Activated naive CD8-positive, alpha-beta T cell treated with anti-CD3 and anti-CD28 coated beads for 36 hours (primary cell): ENCODE measurements around the gene FAF2. TPM values are rescaled to one million over a fixed set of nuclear protein-coding genes. Genes with fewer than 3 reads are reported as not detected.
"Not testable (repeated sequence)": the region's sequence is repeated elsewhere in the genome, so short reads cannot be mapped to it uniquely, and the experiment has no call there.

ENCODE experiments used
- DNase-seq: peaks from one replicate; pipeline ENCODE4 v3.0.0; 2021
- H3K27ac Mint-ChIP-seq: one replicate; pipeline ENCODE4 v1.8.0; 2022; ENCODE audit warnings: mild to moderate bottlenecking, moderate library complexity, mixed read lengths
- H3K27me3 Mint-ChIP-seq: one replicate; pipeline ENCODE4 v1.8.0; 2022; ENCODE audit warnings: mild to moderate bottlenecking, mixed read lengths
- H3K36me3 Mint-ChIP-seq: one replicate; pipeline ENCODE4 v1.8.0; 2021; ENCODE audit warnings: mild to moderate bottlenecking, mixed read lengths
- H3K4me1 Mint-ChIP-seq: one replicate; pipeline ENCODE4 v1.8.0; 2021; ENCODE audit warnings: mixed read lengths
- H3K4me3 Mint-ChIP-seq: one replicate; pipeline ENCODE4 v1.8.0; 2022; ENCODE audit warnings: mild to moderate bottlenecking, moderate library complexity, mixed read lengths
- H3K9me3 Mint-ChIP-seq: one replicate; pipeline ENCODE4 v1.8.0; 2022; ENCODE audit warnings: mixed read lengths
- total RNA-seq, 2 experiments: library from RNA; stranded (reverse); gene quantifications; one replicate each; pipeline ENCODE4 v1.2.3, GENCODE V29; 2021

FAF2 gene
- total RNA-seq, 2 experiments from 2014 or later: 38.1 to 38.6 TPM

GRCh38 chr5:176466245-176466871 is 18.2 kb downstream of the FAF2 start:
- H3K4me3 Mint-ChIP-seq: no peak overlapping the region
- DNase-seq: no peak
- H3K9me3 Mint-ChIP-seq: no peaks in the 10 kb centered on the region
- peaks cover 17% of the 10 kb centered on the region for H3K4me1 Mint-ChIP-seq
- no peaks in the 10 kb centered on the region for H3K27me3 Mint-ChIP-seq
- H3K36me3 Mint-ChIP-seq: peaks cover 9% of the 10 kb centered on the region
- no peak overlapping the region for H3K27ac Mint-ChIP-seq

GRCh38 chr5:176469296-176469695 is 21.1 kb downstream of the FAF2 start:
- H3K4me1 Mint-ChIP-seq: peaks cover 18% of the 10 kb centered on the region
- DNase-seq: no peak
- H3K36me3 Mint-ChIP-seq: peaks cover 23% of the 10 kb centered on the region
- no peak overlapping the region for H3K27ac Mint-ChIP-seq
- no peaks in the 10 kb centered on the region for H3K27me3 Mint-ChIP-seq
- H3K4me3 Mint-ChIP-seq: no peak overlapping the region
- H3K9me3 Mint-ChIP-seq: peaks cover 2% of the 10 kb centered on the region

GRCh38 chr5:176470539-176470938 is 22.4 kb downstream of the FAF2 start:
- Mint-ChIP-seq H3K27ac (no peak overlapping the region), H3K4me1 (peaks cover 21% of the 10 kb centered on the region), H3K36me3 (peaks cover 26% of the 10 kb centered on the region), H3K27me3 (no peaks in the 10 kb centered on the region), H3K9me3 (peaks cover 2% of the 10 kb centered on the region), H3K4me3 (no peak overlapping the region)
- no peak for DNase-seq

- DNase-seq: no peak
- Mint-ChIP-seq H3K27me3 (no peaks in the 10 kb centered on the region), H3K4me3 (no peak overlapping the region), H3K9me3 (peaks cover 2% of the 10 kb centered on the region), H3K36me3 (peaks cover 26% of the 10 kb centered on the region), H3K4me1 (peaks cover 17% of the 10 kb centered on the region), H3K27ac (no peak overlapping the region)
These were observed 22.9 kb downstream of the FAF2 start for GRCh38 chr5:176471098-176471497.

GRCh38 chr5:176473335-176474006 is 25.3 kb downstream of the FAF2 start:
- no peak overlapping the region for H3K27ac Mint-ChIP-seq
- no peak overlapping the region for H3K4me3 Mint-ChIP-seq
- H3K4me1 Mint-ChIP-seq: peaks cover 11% of the 10 kb centered on the region
- peaks cover 2% of the 10 kb centered on the region for H3K9me3 Mint-ChIP-seq
- no peaks in the 10 kb centered on the region for H3K27me3 Mint-ChIP-seq
- H3K36me3 Mint-ChIP-seq: peaks cover 27% of the 10 kb centered on the region
- no peak for DNase-seq

GRCh38 chr5:176474476-176474875 is 26.3 kb downstream of the FAF2 start:
- DNase-seq: no peak
- peaks cover 29% of the 10 kb centered on the region for H3K36me3 Mint-ChIP-seq
- H3K27me3 Mint-ChIP-seq: no peaks in the 10 kb centered on the region
- H3K4me3 Mint-ChIP-seq: no peak overlapping the region
- H3K27ac Mint-ChIP-seq: no peak overlapping the region
- H3K4me1 Mint-ChIP-seq: peaks cover 11% of the 10 kb centered on the region
- H3K9me3 Mint-ChIP-seq: peaks cover 2% of the 10 kb centered on the region

- Mint-ChIP-seq H3K27me3 (no peaks in the 10 kb centered on the region), H3K27ac (peak overlapping the region; percentile 34), H3K9me3 (no peaks in the 10 kb centered on the region), H3K4me3 (no peak overlapping the region), H3K36me3 (peaks cover 11% of the 10 kb centered on the region), H3K4me1 (peaks cover 20% of the 10 kb centered on the region)
- no peak for DNase-seq
These were observed 33.5 kb downstream of the FAF2 start for GRCh38 chr5:176481711-176482110.

- Mint-ChIP-seq H3K4me1 (peaks cover 24% of the 10 kb centered on the region), H3K9me3 (no peaks in the 10 kb centered on the region), H3K27ac (no peak overlapping the region), H3K36me3 (peaks cover 14% of the 10 kb centered on the region), H3K27me3 (no peaks in the 10 kb centered on the region), H3K4me3 (no peak overlapping the region)
- DNase-seq: no peak
These were observed 37.0 kb downstream of the FAF2 start for GRCh38 chr5:176485176-176485575.

GRCh38 chr5:176486189-176486757 is 38.1 kb downstream of the FAF2 start:
- Mint-ChIP-seq H3K36me3 (peaks cover 16% of the 10 kb centered on the region), H3K4me3 (no peak overlapping the region), H3K4me1 (peaks cover 24% of the 10 kb centered on the region), H3K9me3 (no peaks in the 10 kb centered on the region), H3K27me3 (no peaks in the 10 kb centered on the region), H3K27ac (no peak overlapping the region)
- DNase-seq: no peak

GRCh38 chr5:176487160-176487559 is 39.0 kb downstream of the FAF2 start:
- H3K4me3 Mint-ChIP-seq, H3K27ac Mint-ChIP-seq, H3K27me3 Mint-ChIP-seq, H3K9me3 Mint-ChIP-seq, DNase-seq: not testable (repeated sequence)
- Mint-ChIP-seq H3K36me3 (peaks cover 19% of the 10 kb centered on the region), H3K4me1 (peaks cover 19% of the 10 kb centered on the region)

- Mint-ChIP-seq H3K27ac (no peak overlapping the region), H3K36me3 (peaks cover 20% of the 10 kb centered on the region), H3K27me3 (no peaks in the 10 kb centered on the region), H3K4me1 (peaks cover 11% of the 10 kb centered on the region), H3K9me3 (no peaks in the 10 kb centered on the region), H3K4me3 (no peak overlapping the region)
- DNase-seq: no peak
These were observed 40.9 kb downstream of the FAF2 start for GRCh38 chr5:176489077-176489476.

GRCh38 chr5:176490301-176490700 is 42.1 kb downstream of the FAF2 start:
- Mint-ChIP-seq H3K4me1 (peaks cover 7% of the 10 kb centered on the region), H3K4me3 (no peak overlapping the region), H3K27ac (no peak overlapping the region), H3K27me3 (no peaks in the 10 kb centered on the region), H3K9me3 (no peaks in the 10 kb centered on the region), H3K36me3 (peaks cover 24% of the 10 kb centered on the region)
- DNase-seq: no peak

GRCh38 chr5:176491101-176491502 is 42.9 kb downstream of the FAF2 start:
- Mint-ChIP-seq H3K9me3 (no peaks in the 10 kb centered on the region), H3K27me3 (no peaks in the 10 kb centered on the region), H3K4me3 (no peak overlapping the region), H3K27ac (no peak overlapping the region), H3K4me1 (peaks cover 7% of the 10 kb centered on the region), H3K36me3 (peaks cover 26% of the 10 kb centered on the region)
- no peak for DNase-seq

GRCh38 chr5:176491901-176492300 is 43.7 kb downstream of the FAF2 start:
- Mint-ChIP-seq H3K36me3 (peaks cover 22% of the 10 kb centered on the region), H3K4me3 (no peak overlapping the region), H3K9me3 (no peaks in the 10 kb centered on the region), H3K4me1 (peaks cover 6% of the 10 kb centered on the region), H3K27me3 (no peaks in the 10 kb centered on the region), H3K27ac (no peak overlapping the region)
- no peak for DNase-seq

- H3K9me3 Mint-ChIP-seq: no peaks in the 10 kb centered on the region
- peaks cover 6% of the 10 kb centered on the region for H3K4me1 Mint-ChIP-seq
- H3K27me3 Mint-ChIP-seq: no peaks in the 10 kb centered on the region
- no peak for DNase-seq
- H3K27ac Mint-ChIP-seq: no peak overlapping the region
- peaks cover 19% of the 10 kb centered on the region for H3K36me3 Mint-ChIP-seq
- no peak overlapping the region for H3K4me3 Mint-ChIP-seq
These were observed 44.2 kb downstream of the FAF2 start for GRCh38 chr5:176492431-176492830.

- Mint-ChIP-seq H3K9me3 (no peaks in the 10 kb centered on the region), H3K4me1 (no peaks in the 10 kb centered on the region), H3K36me3 (peaks cover 15% of the 10 kb centered on the region), H3K27me3 (no peaks in the 10 kb centered on the region), H3K4me3 (no peak overlapping the region), H3K27ac (no peak overlapping the region)
- no peak for DNase-seq
These were observed 49.7 kb downstream of the FAF2 start for GRCh38 chr5:176497852-176498251.
